Measurements from ENCODE around the gene CHAT. TPM values are rescaled to one million over a fixed set of nuclear protein-coding genes. Genes with fewer than 3 reads are reported as not detected.

The CHAT gene
- total RNA-seq, 1 experiment from 2014 or later = not detected

DNA sequence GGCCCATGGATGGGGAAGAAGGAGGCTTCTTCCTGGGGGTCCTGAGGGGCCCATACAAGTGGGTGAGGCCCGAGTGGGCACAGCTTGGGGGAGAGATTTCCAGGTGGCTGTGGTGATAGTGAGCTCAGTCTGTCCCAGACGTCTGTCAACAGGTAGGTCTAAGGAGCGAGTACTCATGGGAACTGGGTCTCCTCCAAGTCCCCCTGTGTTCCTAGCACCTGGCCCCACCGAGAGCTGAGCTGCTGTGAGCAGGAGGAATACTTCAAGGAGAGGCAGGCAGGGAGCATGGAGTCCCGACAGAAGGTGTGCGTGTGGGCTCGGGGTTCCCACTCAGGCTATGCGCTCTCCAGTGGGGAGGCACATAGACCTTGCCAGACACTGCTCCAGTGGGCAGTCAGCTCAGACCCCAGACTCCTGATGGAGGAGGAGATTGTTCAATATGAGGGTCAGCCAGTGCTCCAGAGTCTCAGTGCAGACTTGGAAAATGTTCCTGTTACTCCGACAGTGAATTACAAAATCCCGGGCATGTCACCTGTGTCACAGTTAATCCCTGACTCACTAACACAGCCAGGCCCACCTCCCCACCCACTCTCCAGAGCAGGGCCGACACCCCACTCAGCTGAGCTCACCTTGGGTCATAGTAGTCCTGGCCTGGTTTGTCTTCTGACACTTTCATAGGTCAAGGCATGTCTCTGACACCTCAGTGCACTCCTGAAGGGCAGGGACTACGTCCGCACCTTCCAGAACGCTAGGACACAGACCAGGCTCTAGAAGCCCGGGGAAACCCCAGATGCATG lies 37.4 kb downstream of the CHAT start:
- intact Hi-C loops (cut with micrococcal nuclease) = no loop called here
- POLR2A ChIA-PET = no interaction called here
- no peak overlapping the region for H3K4me3 ChIP-seq (replicated peaks in 1 of 2; ENCODE audit: low read depth in 1 of 2, low read length in 2 of 2)
- no TSS peak for BruUV-seq (replicated peaks)
- H4K20me1 ChIP-seq (ENCODE audit: insufficient read depth) = no peaks in the 10 kb centered on the region
- H3K9me2 ChIP-seq (ENCODE audit: insufficient read depth) = no peaks in the 10 kb centered on the region
- no peaks in the 10 kb centered on the region for H3K79me2 ChIP-seq (ENCODE audit: insufficient read depth, low read length)
- RAD21 ChIA-PET (ENCODE audit: low non-redundant PET in 1 of 2, low total read pairs in 2 of 2, uncharacterized antibody in 2 of 2, unreplicated experiment in 2 of 2) = no interaction called here
- no peak overlapping the region for H2AFZ ChIP-seq (ENCODE audit: low read depth, low read length, poor library complexity, severe bottlenecking)
- no peaks in the 10 kb centered on the region for H3K9me3 ChIP-seq (ENCODE audit: control insufficient read depth in 1 of 2, insufficient read depth in 1 of 2, low read depth in 1 of 2, low read length in 2 of 2)
- H3K36me3 ChIP-seq (ENCODE audit: control insufficient read depth in 1 of 2, insufficient read depth in 2 of 2, low read length in 2 of 2) = no peaks in the 10 kb centered on the region
- DNase-seq (ENCODE audit: low read depth, low spot score) = no peak
- H3K27ac ChIP-seq (ENCODE audit: low read depth, low read length) = no peak overlapping the region
- H3K4me2 ChIP-seq (ENCODE audit: low read length) = no peak overlapping the region
- CTCF ChIA-PET = no interaction called here
- no peak overlapping the region for H3K9ac ChIP-seq (ENCODE audit: low read length)
- no peaks in the 10 kb centered on the region for H3K27me3 ChIP-seq (ENCODE audit: insufficient read depth, low read length)
- TF ChIP-seq ZNF274 (IDR thresholded peaks at IDR 0.05; ENCODE audit: low read depth, low read length) = no peak
- H3K4me1 ChIP-seq (ENCODE audit: control insufficient read depth in 1 of 2, insufficient read depth in 2 of 2, low read length in 2 of 2) = no peaks in the 10 kb centered on the region
- ATAC-seq = no peak

GRCh38 chr10:49651917-49652316 lies 38.1 kb downstream of the CHAT start:
- no TSS peak for BruUV-seq (replicated peaks)
- Histone ChIP-seq H3K9me3 (ENCODE audit: control insufficient read depth in 1 of 2, insufficient read depth in 1 of 2, low read depth in 1 of 2, low read length in 2 of 2) (no peaks in the 10 kb centered on the region), H3K36me3 (ENCODE audit: control insufficient read depth in 1 of 2, insufficient read depth in 2 of 2, low read length in 2 of 2) (no peaks in the 10 kb centered on the region), H3K27me3 (ENCODE audit: insufficient read depth, low read length) (no peaks in the 10 kb centered on the region), H3K4me2 (ENCODE audit: low read length) (no peak overlapping the region), H3K4me1 (ENCODE audit: control insufficient read depth in 1 of 2, insufficient read depth in 2 of 2, low read length in 2 of 2) (no peaks in the 10 kb centered on the region), H3K9me2 (ENCODE audit: insufficient read depth) (no peaks in the 10 kb centered on the region), H3K9ac (ENCODE audit: low read length) (no peak overlapping the region), H2AFZ (ENCODE audit: low read depth, low read length, poor library complexity, severe bottlenecking) (no peak overlapping the region), H3K79me2 (ENCODE audit: insufficient read depth, low read length) (no peaks in the 10 kb centered on the region), H3K4me3 (replicated peaks in 1 of 2; ENCODE audit: low read depth in 1 of 2, low read length in 2 of 2) (no peak overlapping the region), H4K20me1 (ENCODE audit: insufficient read depth) (no peaks in the 10 kb centered on the region), H3K27ac (ENCODE audit: low read depth, low read length) (no peak overlapping the region)
- TF ChIP-seq SRF (IDR thresholded peaks at IDR 0.05; ENCODE audit: low read depth) = no peak
- no peak for TF ChIP-seq FOSL1 (IDR thresholded peaks at IDR 0.05; ENCODE audit: low read depth)
- no peak for TF ChIP-seq ZFX (IDR thresholded peaks at IDR 0.05)
- TF ChIP-seq CBX3 (IDR thresholded peaks at IDR 0.05; ENCODE audit: low read depth) = no peak
- TF ChIP-seq ZNF274 (IDR thresholded peaks at IDR 0.05; ENCODE audit: low read depth, low read length) = no peak
- no peak for TF ChIP-seq YY1 (IDR thresholded peaks at IDR 0.05; ENCODE audit: extremely low read depth, insufficient replicate concordance, low read depth, low read length)
- no peak for TF ChIP-seq POLR2A (IDR thresholded peaks at IDR 0.05; ENCODE audit: borderline replicate concordance, extremely low read depth, insufficient read depth, insufficient read length)
- no peak for TF ChIP-seq SP1 (IDR thresholded peaks at IDR 0.05; ENCODE audit: low read depth)
- no peak for TF ChIP-seq SIN3A (IDR thresholded peaks at IDR 0.05; ENCODE audit: low read depth)
- TF ChIP-seq, protein P1, sequence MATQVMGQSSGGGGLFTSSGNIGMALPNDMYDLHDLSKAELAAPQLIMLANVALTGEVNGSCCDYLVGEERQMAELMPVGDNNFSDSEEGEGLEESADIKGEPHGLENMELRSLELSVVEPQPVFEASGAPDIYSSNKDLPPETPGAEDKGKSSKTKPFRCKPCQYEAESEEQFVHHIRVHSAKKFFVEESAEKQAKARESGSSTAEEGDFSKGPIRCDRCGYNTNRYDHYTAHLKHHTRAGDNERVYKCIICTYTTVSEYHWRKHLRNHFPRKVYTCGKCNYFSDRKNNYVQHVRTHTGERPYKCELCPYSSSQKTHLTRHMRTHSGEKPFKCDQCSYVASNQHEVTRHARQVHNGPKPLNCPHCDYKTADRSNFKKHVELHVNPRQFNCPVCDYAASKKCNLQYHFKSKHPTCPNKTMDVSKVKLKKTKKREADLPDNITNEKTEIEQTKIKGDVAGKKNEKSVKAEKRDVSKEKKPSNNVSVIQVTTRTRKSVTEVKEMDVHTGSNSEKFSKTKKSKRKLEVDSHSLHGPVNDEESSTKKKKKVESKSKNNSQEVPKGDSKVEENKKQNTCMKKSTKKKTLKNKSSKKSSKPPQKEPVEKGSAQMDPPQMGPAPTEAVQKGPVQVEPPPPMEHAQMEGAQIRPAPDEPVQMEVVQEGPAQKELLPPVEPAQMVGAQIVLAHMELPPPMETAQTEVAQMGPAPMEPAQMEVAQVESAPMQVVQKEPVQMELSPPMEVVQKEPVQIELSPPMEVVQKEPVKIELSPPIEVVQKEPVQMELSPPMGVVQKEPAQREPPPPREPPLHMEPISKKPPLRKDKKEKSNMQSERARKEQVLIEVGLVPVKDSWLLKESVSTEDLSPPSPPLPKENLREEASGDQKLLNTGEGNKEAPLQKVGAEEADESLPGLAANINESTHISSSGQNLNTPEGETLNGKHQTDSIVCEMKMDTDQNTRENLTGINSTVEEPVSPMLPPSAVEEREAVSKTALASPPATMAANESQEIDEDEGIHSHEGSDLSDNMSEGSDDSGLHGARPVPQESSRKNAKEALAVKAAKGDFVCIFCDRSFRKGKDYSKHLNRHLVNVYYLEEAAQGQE (IDR thresholded peaks at IDR 0.05; ENCODE audit: low read depth) = no peak
- no peak for TF ChIP-seq CEBPB (IDR thresholded peaks at IDR 0.05; ENCODE audit: low read depth)
- no peak for TF ChIP-seq POLR2AphosphoS5 (IDR thresholded peaks at IDR 0.05; ENCODE audit: low read depth, low read length)
- TF ChIP-seq, protein P2, sequence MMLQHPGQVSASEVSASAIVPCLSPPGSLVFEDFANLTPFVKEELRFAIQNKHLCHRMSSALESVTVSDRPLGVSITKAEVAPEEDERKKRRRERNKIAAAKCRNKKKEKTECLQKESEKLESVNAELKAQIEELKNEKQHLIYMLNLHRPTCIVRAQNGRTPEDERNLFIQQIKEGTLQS (IDR thresholded peaks at IDR 0.05) = no peak
- TF ChIP-seq EZH2phosphoT487 (IDR thresholded peaks at IDR 0.05; ENCODE audit: borderline replicate concordance) = no peak
- ChIA-PET RAD21 (ENCODE audit: low non-redundant PET in 1 of 2, low total read pairs in 2 of 2, uncharacterized antibody in 2 of 2, unreplicated experiment in 2 of 2) (no interaction called here), POLR2A (no interaction called here), CTCF (no interaction called here)
- intact Hi-C loops (cut with micrococcal nuclease) = no loop called here
- DNase-seq (ENCODE audit: low read depth, low spot score) = no peak
- ATAC-seq = no peak

All from HCT116 (cell line).